ENCODE measurements around the gene NBEAL2.

DNA sequence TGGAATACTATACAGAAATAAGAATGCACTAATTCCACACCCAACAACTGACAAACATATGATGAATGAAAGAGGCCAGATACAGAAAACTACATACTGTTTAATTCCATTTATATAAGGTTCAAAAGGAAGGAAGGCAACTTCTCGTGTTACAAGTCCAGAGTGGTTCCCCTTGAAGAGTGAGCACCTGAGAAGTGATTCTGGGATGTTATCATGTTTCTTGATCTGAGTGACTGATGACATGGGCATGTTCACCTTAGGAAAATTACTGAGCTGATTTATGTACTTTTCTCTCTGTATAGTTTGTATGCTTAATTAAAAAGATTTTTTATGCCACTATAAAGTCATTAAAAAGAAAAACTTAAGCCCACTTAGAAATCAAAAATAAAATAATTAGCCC is 16.5 kb upstream of the NBEAL2 start:
- TF ChIP-seq, protein P1, sequence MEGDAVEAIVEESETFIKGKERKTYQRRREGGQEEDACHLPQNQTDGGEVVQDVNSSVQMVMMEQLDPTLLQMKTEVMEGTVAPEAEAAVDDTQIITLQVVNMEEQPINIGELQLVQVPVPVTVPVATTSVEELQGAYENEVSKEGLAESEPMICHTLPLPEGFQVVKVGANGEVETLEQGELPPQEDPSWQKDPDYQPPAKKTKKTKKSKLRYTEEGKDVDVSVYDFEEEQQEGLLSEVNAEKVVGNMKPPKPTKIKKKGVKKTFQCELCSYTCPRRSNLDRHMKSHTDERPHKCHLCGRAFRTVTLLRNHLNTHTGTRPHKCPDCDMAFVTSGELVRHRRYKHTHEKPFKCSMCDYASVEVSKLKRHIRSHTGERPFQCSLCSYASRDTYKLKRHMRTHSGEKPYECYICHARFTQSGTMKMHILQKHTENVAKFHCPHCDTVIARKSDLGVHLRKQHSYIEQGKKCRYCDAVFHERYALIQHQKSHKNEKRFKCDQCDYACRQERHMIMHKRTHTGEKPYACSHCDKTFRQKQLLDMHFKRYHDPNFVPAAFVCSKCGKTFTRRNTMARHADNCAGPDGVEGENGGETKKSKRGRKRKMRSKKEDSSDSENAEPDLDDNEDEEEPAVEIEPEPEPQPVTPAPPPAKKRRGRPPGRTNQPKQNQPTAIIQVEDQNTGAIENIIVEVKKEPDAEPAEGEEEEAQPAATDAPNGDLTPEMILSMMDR (IDR thresholded peaks at IDR 0.05), result no peak
- no peak for TF ChIP-seq POLR2A (IDR thresholded peaks at IDR 0.05)
